HUES64 (cell line): ENCODE data around the gene PAK5.

Experiments used
- H3K27ac ChIP-seq: 2 replicates; pipeline ENCODE4 v1.7.0; 2013; ENCODE audit warnings: low read depth, low read length, inconsistent platforms
- H3K27me3 ChIP-seq: 2 replicates; pipeline ENCODE4 v1.6.1; 2013; ENCODE audit warnings: mild to moderate bottlenecking, low read length; ENCODE audit not compliant: insufficient read depth
- H3K36me3 ChIP-seq: 2 replicates; pipeline ENCODE4 v1.6.1; 2013; ENCODE audit warnings: mild to moderate bottlenecking, low read length; ENCODE audit not compliant: insufficient read depth
- H3K4me1 ChIP-seq: 2 replicates; pipeline ENCODE4 v1.6.1; 2013; ENCODE audit warnings: mild to moderate bottlenecking, low read length, moderate library complexity; ENCODE audit not compliant: insufficient read depth
- H3K4me3 ChIP-seq: 2 replicates; pipeline ENCODE4 v1.5.1; 2013; ENCODE audit warnings: mild to moderate bottlenecking, low read length, moderate library complexity
- H3K9ac ChIP-seq: 2 replicates; pipeline ENCODE4 v1.6.1; 2013; ENCODE audit warnings: mild to moderate bottlenecking, low read depth, low read length
- H3K9me3 ChIP-seq: 2 replicates; pipeline ENCODE4 v1.6.1; 2013; ENCODE audit warnings: low read depth, low read length; ENCODE audit not compliant: insufficient read depth
- WGBS: fragments of 150-250, 120-280 bp; methylation state at CpG from one replicate; pipeline ENCODE4 v1.1.7; 2013; ENCODE audit warnings: missing lambda C conversion rate; 5-methylcytosine and 5-hydroxymethylcytosine counted together

Gene PAK5

DNA sequence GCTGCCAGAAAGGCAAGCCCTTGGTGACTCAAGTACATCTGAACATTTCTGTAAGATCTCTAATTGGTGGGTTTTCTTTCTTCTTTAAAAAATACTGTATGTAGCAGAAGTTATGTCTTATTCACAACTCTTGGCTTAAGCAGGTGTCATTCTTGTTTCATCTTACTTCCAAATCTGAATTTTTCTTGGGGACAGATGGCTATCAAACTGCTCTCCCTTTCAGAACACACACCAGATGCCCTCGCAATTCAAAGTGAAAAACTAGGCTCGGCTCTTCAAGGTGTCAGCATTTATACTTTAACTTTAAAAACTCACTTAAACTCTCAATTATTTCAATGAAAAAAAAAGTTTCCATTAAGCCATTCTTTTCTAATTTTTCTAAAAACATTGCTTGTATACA, 49.7 kb downstream of the PAK5 start:
- WGBS = 94% methylated on average over 2 of the region's 2 CpGs
- Histone ChIP-seq H3K4me3 (no peak overlapping the region), H3K4me1 (no peaks in the 10 kb centered on the region), H3K9me3 (no peaks in the 10 kb centered on the region), H3K36me3 (no peaks in the 10 kb centered on the region), H3K27ac (no peak overlapping the region), H3K27me3 (no peaks in the 10 kb centered on the region), H3K9ac (no peak overlapping the region)

DNA sequence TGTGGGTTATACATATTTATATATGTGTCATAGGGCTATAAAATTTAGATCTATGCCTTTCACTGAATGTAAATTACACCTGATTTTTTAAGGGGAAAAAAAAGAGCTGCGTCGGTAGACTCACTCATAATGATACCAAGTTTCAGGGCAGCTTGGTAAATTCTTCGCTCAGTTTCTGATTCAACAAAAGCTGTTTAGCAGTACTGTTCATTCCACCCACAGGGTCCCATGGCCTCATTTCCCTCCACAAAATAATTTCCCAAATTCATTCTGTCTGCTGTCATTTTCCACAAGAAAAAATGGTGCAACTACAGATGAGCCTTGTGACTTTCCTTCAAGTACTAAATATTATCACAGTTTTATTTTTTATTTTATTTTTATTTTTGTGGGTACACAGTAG, 63.7 kb downstream of the PAK5 start:
- WGBS = 96% methylated on average over 3 of the region's 3 CpGs
- H3K9ac ChIP-seq = no peak overlapping the region
- no peaks in the 10 kb centered on the region for H3K27me3 ChIP-seq
- no peaks in the 10 kb centered on the region for H3K9me3 ChIP-seq
- no peak overlapping the region for H3K27ac ChIP-seq
- H3K4me1 ChIP-seq = no peaks in the 10 kb centered on the region
- H3K36me3 ChIP-seq = no peaks in the 10 kb centered on the region
- no peak overlapping the region for H3K4me3 ChIP-seq

DNA sequence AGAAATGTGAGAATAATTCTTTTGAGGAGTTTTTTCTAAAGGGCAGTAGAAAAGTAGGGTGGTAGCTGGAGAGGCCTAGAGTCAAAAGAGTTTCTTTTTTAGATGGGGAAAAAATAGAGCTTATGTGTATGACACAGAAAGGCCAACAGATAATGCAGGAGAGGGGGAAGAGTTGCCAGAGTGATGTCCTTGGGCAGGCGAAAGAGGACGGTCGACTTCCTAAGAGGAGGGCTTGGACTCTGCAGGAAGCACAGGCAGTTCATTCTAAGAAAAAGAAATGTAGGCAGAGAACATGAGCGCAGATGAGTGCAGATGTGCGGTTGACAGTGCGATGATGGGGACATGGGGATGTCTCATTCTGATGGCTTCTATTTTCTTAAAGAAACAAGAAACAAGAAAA, 68.9 kb downstream of the PAK5 start:
- Histone ChIP-seq H3K27me3 (no peaks in the 10 kb centered on the region), H3K9ac (no peak overlapping the region), H3K36me3 (no peaks in the 10 kb centered on the region), H3K9me3 (no peaks in the 10 kb centered on the region), H3K4me1 (no peaks in the 10 kb centered on the region), H3K27ac (no peak overlapping the region), H3K4me3 (no peak overlapping the region)
- 94% methylated on average over 6 of the region's 6 CpGs for WGBS

DNA sequence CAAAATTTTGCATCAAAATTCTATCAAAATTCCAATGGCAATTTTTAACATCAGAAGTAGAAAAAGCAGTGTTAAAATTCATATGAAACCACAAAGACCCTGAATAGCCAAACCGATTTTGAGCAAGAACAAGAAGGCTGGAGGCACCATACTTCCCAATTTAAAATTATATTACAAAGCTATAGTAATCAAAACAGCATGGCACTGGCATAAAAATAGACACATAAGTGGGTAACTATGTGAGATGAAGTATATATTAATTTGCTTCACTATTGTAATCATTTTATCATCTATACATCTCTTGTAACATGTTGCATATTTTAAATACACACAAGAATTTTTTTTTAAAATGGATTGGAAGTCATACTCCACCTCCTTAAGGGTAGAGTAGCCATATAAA, 77.4 kb downstream of the PAK5 start:
- WGBS = 90% methylated on average over 1 of the region's 1 CpG
- Histone ChIP-seq H3K36me3 (no peaks in the 10 kb centered on the region), H3K27me3 (no peaks in the 10 kb centered on the region), H3K9ac (no peak overlapping the region), H3K4me1 (peaks cover 15% of the 10 kb centered on the region), H3K27ac (no peak overlapping the region), H3K9me3 (no peaks in the 10 kb centered on the region), H3K4me3 (no peak overlapping the region)

DNA sequence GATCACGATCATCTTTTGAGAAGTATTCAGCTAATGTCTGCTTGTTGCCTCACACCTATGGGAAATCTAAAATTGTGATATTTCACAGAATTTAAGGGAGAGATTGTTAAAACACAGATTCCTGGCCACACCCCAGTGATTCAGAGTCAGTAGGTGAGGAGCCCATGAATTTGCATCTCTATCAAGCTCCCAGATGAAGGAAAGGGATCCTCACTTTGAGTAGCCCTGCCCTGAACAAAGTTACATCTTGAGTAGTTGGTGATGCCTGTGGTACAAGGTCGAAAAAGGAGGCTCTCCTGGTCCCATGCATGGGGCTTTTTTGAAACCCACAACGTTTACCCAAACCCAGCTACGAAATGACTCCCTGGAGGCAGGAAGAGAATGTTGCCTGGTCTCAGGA, 79.5 kb downstream of the PAK5 start:
- Histone ChIP-seq H3K4me3 (no peak overlapping the region), H3K27me3 (no peaks in the 10 kb centered on the region), H3K36me3 (no peaks in the 10 kb centered on the region), H3K9ac (no peak overlapping the region), H3K27ac (no peak overlapping the region), H3K9me3 (no peaks in the 10 kb centered on the region), H3K4me1 (peaks cover 15% of the 10 kb centered on the region)
- WGBS = 65% methylated on average over 4 of the region's 4 CpGs

DNA sequence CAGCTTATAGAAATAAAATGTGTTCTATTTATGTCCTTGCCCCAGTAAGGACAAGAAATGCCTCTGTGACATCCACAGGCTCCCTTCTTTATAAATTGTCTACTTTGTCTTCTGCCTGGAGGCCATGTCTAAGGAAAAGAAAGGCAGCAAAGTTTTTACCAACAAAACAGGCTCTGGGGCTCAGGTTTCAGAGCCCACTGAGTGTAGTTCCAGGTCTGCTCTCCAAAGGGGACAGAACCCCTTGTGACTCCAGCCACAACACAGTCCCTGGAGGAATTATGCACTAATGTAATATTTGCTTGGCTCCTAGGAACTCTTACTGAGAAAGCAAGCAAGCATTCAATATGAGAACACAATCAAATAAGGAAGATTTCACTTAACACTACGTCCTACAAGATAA, 80.1 kb downstream of the PAK5 start:
- Histone ChIP-seq H3K9ac (no peak overlapping the region), H3K4me3 (no peak overlapping the region), H3K27me3 (no peaks in the 10 kb centered on the region), H3K9me3 (no peaks in the 10 kb centered on the region), H3K36me3 (no peaks in the 10 kb centered on the region), H3K4me1 (peaks cover 15% of the 10 kb centered on the region), H3K27ac (no peak overlapping the region)
- no CpG with 5 or more reads among the region's 1 CpG for WGBS

DNA sequence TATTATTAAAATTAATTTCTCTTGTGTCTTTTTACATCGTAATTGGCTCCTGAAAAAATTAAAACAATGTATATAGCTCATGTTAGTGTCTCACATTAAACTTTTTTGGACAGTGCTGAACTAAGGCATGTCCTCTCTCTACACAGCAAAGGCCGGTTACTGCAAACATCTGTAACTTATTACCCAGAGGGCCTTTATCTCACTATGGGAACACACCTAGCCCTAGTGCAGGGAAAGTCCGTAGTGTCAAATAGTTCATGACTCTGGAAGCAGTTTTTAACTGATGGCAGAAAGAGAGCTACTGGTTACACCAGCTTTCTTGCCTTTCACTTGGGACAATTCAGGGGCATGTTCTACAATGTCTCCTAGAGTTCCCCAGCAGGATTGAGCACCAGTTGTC, 82.2 kb downstream of the PAK5 start:
- WGBS = 97% methylated on average over 2 of the region's 3 CpGs
- H3K4me1 ChIP-seq = peaks cover 15% of the 10 kb centered on the region
- no peak overlapping the region for H3K4me3 ChIP-seq
- H3K36me3 ChIP-seq = no peaks in the 10 kb centered on the region
- no peaks in the 10 kb centered on the region for H3K27me3 ChIP-seq
- no peak overlapping the region for H3K27ac ChIP-seq
- H3K9me3 ChIP-seq = no peaks in the 10 kb centered on the region
- no peak overlapping the region for H3K9ac ChIP-seq

DNA sequence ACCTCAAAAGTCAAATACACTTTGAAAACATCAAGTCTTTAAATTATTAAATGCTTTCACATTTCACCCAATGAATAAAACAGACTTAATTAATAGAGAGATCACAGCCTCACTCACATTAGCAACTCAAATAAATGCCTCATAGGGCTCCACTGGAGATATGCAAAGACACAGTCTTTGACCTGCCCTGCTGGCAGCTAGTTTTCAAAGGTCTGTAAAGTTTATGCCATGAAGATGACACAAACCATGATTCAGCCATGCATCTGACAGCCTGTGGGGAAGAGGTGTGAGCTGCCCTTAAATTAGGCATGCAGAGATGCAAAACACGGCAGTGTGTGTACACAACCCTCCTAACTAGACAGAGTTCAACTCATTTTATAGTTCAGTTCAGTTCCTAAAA, 83.6 kb downstream of the PAK5 start:
- Histone ChIP-seq H3K27ac (no peak overlapping the region), H3K4me1 (peaks cover 15% of the 10 kb centered on the region), H3K9ac (no peak overlapping the region), H3K9me3 (no peaks in the 10 kb centered on the region), H3K4me3 (no peak overlapping the region), H3K27me3 (no peaks in the 10 kb centered on the region), H3K36me3 (no peaks in the 10 kb centered on the region)
- WGBS = 76% methylated on average over 1 of the region's 1 CpG

DNA sequence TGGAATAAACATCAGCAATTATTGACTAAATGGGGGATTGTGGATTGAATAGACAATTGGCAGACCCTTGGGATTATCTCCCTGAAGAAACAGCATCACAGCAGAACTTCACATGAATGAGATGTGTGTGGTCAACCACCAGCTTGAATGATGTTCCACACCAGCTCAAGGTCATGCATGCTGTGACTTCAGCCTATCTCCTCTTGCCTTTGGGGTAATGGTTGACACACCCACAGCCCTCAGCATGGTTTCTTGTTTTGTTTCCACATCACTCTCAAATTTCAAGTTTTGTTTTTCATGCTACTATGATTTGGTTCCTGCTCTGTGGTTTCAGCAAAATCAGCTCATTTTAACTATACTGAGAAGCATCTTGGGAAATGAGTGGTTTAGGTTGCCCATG, 94.3 kb downstream of the PAK5 start:
- H3K9ac ChIP-seq = no peak overlapping the region
- no peak overlapping the region for H3K4me3 ChIP-seq
- no peaks in the 10 kb centered on the region for H3K36me3 ChIP-seq
- H3K27me3 ChIP-seq = no peaks in the 10 kb centered on the region
- no peak overlapping the region for H3K27ac ChIP-seq
- no peaks in the 10 kb centered on the region for H3K9me3 ChIP-seq
- H3K4me1 ChIP-seq = no peaks in the 10 kb centered on the region

DNA sequence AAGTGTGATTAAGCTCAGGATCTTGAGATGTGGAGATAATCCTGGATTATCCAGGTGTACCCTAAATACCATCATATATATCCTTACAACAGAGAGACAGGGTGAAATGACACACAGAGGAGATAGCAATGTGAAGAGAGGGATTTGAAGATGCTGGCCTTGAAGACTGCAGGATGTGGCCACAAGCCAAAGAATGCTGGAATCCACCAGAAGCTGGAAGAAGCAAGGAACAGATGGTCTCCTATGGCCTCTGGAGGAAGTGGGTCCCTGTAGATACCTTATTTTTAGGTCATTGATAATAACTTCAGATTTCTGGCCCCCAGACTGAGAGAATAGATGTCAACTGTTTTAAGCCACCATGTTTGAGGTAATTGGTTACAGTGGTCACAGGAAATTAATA, 95.0 kb downstream of the PAK5 start:
- H3K4me3 ChIP-seq = no peak overlapping the region
- H3K9ac ChIP-seq = no peak overlapping the region
- H3K4me1 ChIP-seq = no peaks in the 10 kb centered on the region
- H3K9me3 ChIP-seq = no peaks in the 10 kb centered on the region
- H3K27ac ChIP-seq = no peak overlapping the region
- H3K27me3 ChIP-seq = no peaks in the 10 kb centered on the region
- no peaks in the 10 kb centered on the region for H3K36me3 ChIP-seq

DNA sequence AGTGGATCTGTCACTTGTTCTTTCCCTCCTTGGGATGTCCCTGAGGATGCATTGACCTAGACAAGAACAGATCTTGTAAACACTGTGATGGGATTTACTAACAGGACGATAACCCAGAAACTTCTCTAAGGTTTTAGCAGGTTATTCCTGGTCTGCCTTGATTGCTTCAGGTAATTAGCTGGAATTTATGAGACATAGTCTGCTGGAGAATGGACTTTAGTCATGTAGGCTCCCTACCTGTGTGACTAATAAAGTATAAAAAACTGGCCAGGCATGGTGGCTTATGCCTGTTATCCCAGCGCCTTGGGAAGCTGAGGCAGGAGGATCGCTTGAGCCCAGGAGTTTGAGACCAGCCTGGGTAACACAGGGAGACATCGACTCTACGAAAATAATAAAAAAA, 96.1 kb downstream of the PAK5 start:
- no peak overlapping the region for H3K4me3 ChIP-seq
- no peak overlapping the region for H3K9ac ChIP-seq
- 94% methylated on average over 5 of the region's 5 CpGs for whole genome bisulfite sequencing
- H3K4me1 ChIP-seq = no peaks in the 10 kb centered on the region
- H3K27me3 ChIP-seq = no peaks in the 10 kb centered on the region
- H3K27ac ChIP-seq = no peak overlapping the region
- no peaks in the 10 kb centered on the region for H3K9me3 ChIP-seq
- no peaks in the 10 kb centered on the region for H3K36me3 ChIP-seq

DNA sequence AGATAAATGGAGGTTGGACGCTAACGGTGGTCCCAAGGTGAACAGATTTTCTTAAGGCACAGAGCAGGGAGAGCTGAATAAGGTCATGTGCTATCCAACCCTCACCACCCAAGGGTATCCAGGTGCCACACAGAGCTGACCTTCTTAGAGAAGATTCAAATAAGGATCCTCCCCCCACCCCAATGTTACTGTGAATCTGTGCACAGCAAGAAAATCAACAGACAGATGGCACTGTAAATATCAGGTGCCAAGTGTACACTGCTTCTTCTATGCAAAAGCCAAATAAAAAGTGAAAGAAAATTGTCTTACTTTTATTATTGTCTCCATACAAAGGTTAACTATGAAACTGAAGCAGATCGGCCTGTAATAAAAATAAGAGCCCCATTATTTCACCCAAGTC, 96.9 kb downstream of the PAK5 start:
- H3K36me3 ChIP-seq = no peaks in the 10 kb centered on the region
- WGBS = 100% methylated on average over 2 of the region's 3 CpGs
- peaks cover 3% of the 10 kb centered on the region; the same call in 1 of the 2 replicates for H3K9me3 ChIP-seq

More for the DNA sequence above, 96.9 kb downstream of the PAK5 start:
- no peaks in the 10 kb centered on the region for H3K4me1 ChIP-seq
- no peaks in the 10 kb centered on the region for H3K27me3 ChIP-seq
- no peak overlapping the region for H3K4me3 ChIP-seq
- H3K9ac ChIP-seq = no peak overlapping the region
- H3K27ac ChIP-seq = no peak overlapping the region
